Neutrophil (primary cell): ENCODE measurements around the gene BMPER.

Source experiments
- H3K27ac ChIP-seq: fragments of 200-600 bp; sonication (generic); 2 replicates; pipeline ENCODE4 v1.5.1; 2016; ENCODE audit warnings: mild to moderate bottlenecking, moderate library complexity
- H3K27me3 ChIP-seq: fragments of 200-600 bp; sonication (generic); 2 replicates; pipeline ENCODE4 v1.6.0; 2016; ENCODE audit warnings: mild to moderate bottlenecking
- H3K36me3 ChIP-seq: fragments of 200-600 bp; sonication (generic); 2 replicates; pipeline ENCODE4 v1.5.1; 2017
- H3K4me1 ChIP-seq, 2 experiments: fragments of 200-600 bp in 1 of 2; sonication (generic) in 1 of 2; 1 replicate in 1 of 2; 2 replicates in 1 of 2; pipeline versions ENCODE4 v1.5.1 to v1.6.1; 2013 to 2016; ENCODE audit warnings: low read depth in 1 of 2, low read length in 1 of 2, mild to moderate bottlenecking in 1 of 2, moderate library complexity in 1 of 2; ENCODE audit not compliant: control insufficient read depth in 1 of 2, insufficient read depth in 1 of 2
- H3K4me3 ChIP-seq, 2 experiments: fragments of 200-600 bp in 1 of 2; sonication (generic) in 1 of 2; 1 replicate in 1 of 2; 2 replicates in 1 of 2; pipeline ENCODE4 v1.5.1; 2013 to 2016; ENCODE audit warnings: low read depth in 1 of 2, low read length in 1 of 2, mild to moderate bottlenecking in 1 of 2, moderate library complexity in 1 of 2
- H3K9me3 ChIP-seq: fragments of 200-600 bp; sonication (generic); 2 replicates; pipeline ENCODE4 v1.5.1; 2016
- TF ChIP-seq, protein P1 (sequence below): fragments of 200-600 bp; sonication (generic); IDR thresholded peaks from 2 replicates; pipeline ENCODE4 v1.5.1; 2016; ENCODE audit warnings: antibody characterized with exemption

Gene BMPER

GRCh38 chr7:34026481-34027190, 121.3 kb downstream of the BMPER start:
- H3K4me1 ChIP-seq = no peaks in the 10 kb centered on the region
- H3K36me3 ChIP-seq = no peaks in the 10 kb centered on the region
- TF ChIP-seq, protein P1, sequence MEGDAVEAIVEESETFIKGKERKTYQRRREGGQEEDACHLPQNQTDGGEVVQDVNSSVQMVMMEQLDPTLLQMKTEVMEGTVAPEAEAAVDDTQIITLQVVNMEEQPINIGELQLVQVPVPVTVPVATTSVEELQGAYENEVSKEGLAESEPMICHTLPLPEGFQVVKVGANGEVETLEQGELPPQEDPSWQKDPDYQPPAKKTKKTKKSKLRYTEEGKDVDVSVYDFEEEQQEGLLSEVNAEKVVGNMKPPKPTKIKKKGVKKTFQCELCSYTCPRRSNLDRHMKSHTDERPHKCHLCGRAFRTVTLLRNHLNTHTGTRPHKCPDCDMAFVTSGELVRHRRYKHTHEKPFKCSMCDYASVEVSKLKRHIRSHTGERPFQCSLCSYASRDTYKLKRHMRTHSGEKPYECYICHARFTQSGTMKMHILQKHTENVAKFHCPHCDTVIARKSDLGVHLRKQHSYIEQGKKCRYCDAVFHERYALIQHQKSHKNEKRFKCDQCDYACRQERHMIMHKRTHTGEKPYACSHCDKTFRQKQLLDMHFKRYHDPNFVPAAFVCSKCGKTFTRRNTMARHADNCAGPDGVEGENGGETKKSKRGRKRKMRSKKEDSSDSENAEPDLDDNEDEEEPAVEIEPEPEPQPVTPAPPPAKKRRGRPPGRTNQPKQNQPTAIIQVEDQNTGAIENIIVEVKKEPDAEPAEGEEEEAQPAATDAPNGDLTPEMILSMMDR = no peak
- no peaks in the 10 kb centered on the region for H3K9me3 ChIP-seq
- no peaks in the 10 kb centered on the region for H3K27me3 ChIP-seq
- no peak overlapping the region for H3K4me3 ChIP-seq
- no peak overlapping the region for H3K27ac ChIP-seq

DNA sequence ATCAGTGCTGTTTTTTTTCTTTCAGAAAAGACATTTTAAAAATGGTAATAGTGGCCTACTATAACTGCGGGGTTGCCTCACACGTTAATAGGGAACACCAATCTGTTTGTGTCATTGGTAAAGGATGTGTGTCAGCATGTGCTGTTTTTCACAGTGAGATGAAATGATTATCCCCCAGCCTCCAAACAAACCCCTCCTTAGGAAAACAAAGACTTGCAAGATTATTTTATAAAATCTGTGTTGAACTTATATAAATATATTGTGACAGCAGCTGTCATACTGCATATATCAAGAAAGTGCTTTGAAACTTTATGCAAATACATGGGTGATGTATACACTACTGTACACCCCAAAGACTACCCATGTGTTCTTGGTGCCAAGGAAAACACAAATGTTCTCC, 125.8 kb downstream of the BMPER start:
- Histone ChIP-seq H3K9me3 (no peaks in the 10 kb centered on the region), H3K4me1 (no peaks in the 10 kb centered on the region), H3K27ac (no peak overlapping the region), H3K36me3 (no peaks in the 10 kb centered on the region), H3K4me3 (no peak overlapping the region), H3K27me3 (no peaks in the 10 kb centered on the region)
- TF ChIP-seq, protein P1 = no peak

DNA sequence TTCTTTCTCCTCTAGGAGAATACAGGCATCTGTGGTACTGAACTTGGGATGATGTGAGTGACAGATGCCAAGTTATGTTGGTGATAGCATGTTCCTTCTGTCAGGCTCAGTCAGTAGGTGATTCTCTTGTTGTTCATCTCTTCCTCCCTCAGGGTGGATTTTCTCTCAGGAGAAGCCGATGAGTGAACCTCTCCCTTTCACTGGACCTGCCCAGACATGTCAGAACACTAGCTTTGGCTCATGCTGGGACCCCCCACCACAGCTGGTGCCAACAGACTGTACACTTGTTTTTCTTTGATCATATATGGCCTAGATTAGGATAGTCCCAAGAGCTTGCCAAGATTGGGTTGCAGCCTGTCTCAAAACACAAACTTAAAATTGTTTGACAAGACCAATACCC, 129.4 kb downstream of the BMPER start:
- no peaks in the 10 kb centered on the region for H3K36me3 ChIP-seq
- H3K27me3 ChIP-seq = no peaks in the 10 kb centered on the region
- H3K9me3 ChIP-seq = no peaks in the 10 kb centered on the region
- TF ChIP-seq, protein P1 = no peak
- no peaks in the 10 kb centered on the region for H3K4me1 ChIP-seq
- H3K4me3 ChIP-seq = no peak overlapping the region
- no peak overlapping the region for H3K27ac ChIP-seq

GRCh38 chr7:34036051-34036920, 130.9 kb downstream of the BMPER start:
- TF ChIP-seq, protein P1 = no peak
- no peaks in the 10 kb centered on the region for H3K9me3 ChIP-seq
- H3K27me3 ChIP-seq = no peaks in the 10 kb centered on the region
- no peaks in the 10 kb centered on the region for H3K4me1 ChIP-seq
- no peaks in the 10 kb centered on the region for H3K36me3 ChIP-seq
- no peak overlapping the region for H3K27ac ChIP-seq
- no peak overlapping the region for H3K4me3 ChIP-seq

DNA sequence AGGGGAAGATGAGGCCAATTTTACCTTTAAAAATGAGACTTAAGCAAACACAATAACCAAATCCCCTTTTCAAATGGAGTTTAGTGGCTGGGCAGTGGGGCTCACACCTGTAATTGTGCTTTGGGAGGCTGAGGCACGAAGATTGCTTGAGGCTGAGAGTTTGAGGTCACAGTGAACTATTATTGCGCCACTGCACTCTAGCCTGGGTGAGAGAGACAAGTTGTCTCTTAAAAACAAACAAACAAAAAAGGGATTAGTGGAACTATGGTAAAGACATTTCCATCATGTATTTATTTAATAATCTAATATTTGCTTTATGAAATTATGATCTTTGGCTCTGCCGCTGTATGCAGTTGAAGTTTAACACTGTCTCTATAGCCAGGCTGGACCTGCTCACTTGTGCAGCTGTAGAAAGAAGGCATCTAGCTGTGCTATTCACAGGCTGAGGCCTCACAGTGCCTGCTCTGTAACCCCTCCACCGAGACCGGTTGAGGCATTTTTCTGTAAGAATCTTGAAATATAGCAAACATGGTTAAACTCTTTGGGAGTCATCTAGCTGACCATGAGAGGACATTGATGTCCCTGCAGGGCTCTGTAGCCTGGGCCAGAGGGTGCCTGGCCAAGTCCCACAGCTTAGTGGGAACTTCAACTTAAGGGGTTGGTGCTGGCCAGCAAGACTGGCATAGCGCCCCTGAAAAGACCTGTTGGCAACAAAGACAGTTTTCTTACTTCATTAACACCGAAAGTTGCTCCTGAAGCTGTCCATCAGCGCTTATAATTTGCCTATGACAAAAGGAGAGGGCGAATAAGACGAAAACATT, 131.8 kb downstream of the BMPER start:
- Histone ChIP-seq H3K27ac (no peak overlapping the region), H3K9me3 (no peaks in the 10 kb centered on the region)
- TF ChIP-seq, protein P1 = no peak

More for the DNA sequence above, 131.8 kb downstream of the BMPER start:
- Histone ChIP-seq H3K36me3 (no peaks in the 10 kb centered on the region), H3K4me1 (no peaks in the 10 kb centered on the region), H3K27me3 (no peaks in the 10 kb centered on the region), H3K4me3 (no peak overlapping the region)
